GM21390 (cell line): ENCODE measurements around the gene PRKCH.

Experiments used
- ATAC-seq: cut with Tn5 transposase; IDR thresholded peaks from one replicate; pipeline ENCODE4 v1.9.1; 2021; ENCODE audit not compliant: unreplicated experiment

PRKCH gene

GRCh38 chr14:61321385-61322010, at the start of gene PRKCH:
Gene PRKCH, plus strand, starts transcription at chr14:61321579. Its CDS starts 523 bp downstream, at chr14:61322102.
- ATAC-seq, result peak; percentile 67

- ATAC-seq, result no peak
Measured at GRCh38 chr14:61277232-61277631, 44.1 kb upstream of the PRKCH start.

DNA sequence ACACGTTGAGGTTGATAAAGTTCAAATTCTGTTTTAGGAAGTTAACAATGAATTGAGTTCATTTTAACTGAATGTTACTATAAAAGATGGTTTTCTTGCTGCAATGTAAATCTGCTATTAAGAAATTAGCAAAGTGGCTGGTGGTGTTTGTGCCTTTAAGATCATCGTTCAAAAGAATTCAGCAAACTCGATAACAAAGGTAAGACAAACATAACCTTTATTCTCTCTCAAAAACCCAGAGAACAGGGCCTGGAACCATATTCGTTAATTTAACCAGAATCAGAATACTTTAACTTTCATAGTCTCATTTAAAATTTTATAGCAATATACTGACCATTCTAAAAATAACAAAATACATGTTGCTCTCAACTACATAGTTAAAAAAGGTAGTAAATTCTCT, 43.6 kb upstream of the PRKCH start:
- ATAC-seq, result no peak

DNA sequence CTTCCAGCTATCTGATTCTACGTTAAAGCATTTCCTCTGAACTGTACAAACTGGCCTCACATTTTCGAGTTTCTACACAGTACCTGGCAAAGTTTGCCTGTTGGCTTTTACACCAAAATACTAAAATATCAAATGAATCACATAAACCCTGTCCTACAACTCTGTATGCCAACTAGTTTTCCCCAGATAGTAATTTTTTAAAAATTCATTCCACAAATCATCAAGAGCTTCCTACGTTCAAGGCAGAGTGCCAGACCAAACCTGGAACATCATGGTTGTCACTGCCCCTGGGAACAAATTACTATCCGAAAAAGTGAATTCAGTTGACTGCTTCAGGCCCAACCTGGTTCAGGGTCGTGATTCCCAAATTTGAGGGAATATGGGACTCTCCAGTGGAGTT, 42.3 kb upstream of the PRKCH start:
- no peak for ATAC-seq

- no peak for ATAC-seq
Measured at GRCh38 chr14:61280092-61280525, 41.3 kb upstream of the PRKCH start.

DNA sequence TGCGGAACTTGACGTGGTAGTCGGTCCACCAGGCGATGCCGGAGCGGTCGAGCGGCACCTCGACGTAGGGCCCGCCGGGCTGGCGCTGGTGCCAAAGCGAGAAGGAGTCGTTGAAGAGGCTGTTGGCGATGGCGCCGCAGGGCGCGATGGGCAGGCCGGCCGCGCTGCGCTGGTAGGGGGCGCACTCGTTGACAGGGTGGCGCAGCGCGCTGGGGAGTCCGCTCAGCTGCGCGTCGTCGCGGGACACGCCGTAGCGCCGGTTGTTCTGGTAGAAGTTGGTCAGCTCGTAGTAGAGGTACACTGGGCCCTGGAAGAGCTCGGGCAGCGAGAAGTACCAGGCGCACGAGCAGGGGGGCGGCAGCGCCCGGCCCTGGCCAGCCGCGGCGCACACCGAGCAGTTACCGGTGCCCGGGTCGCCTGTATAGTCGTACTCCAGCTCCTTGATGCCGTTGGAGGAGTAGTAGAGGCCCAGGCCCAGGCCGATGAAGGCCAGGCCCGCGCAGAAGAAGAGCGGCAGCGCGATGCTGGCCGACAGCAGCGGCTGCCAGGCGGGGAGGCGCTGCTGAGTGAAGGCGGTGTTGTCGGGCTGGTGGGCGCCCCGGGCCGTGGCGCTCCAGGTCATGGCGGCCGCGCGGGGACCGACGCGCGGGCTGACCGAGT, 40.7 kb upstream of the PRKCH start:
- peak; percentile 61 for ATAC-seq

DNA sequence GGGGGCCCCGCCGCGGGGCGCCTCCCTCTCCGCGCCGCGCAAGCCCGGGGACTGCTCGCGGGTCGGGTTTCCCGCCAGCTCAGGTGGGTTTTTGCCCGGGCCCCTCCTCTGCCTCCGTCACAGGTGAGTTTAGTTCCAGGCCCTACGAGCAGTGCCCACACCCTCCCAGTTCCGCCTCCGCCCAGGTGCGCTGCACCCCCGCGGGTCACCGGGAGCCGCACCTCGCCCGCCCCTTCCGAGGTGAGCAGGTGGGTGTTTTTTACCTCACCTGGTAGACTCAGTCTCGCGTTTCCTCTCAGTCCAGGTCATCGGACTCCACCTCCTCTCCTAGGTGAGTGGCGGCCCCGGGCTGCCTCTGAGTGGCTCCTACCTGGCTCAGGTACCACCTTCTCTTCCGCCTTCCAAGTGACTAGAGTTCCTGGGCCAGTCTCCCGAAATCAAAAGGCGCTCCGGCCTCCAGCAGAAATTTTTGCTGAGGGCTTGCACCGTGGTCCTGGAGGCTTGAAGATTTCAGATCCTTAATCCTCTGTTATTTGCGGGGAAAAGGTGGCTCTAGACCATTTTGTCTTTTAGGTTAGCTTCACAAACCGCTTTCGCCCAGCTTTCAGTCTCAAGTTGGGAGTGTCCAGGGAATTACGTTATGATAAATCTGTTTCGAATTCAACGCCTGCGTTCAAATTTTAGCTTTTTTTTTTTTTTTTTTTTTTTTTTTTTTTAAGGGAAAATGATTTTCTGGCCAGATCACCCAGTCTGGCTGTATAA, 40.0 kb upstream of the PRKCH start, which contains the start of gene TMEM30B:
Gene TMEM30B (minus strand): TSS at position 153 of the 762 bp plus-strand sequence. CDS start 191 bp downstream, outside the sequence.
- ATAC-seq, result no peak

DNA sequence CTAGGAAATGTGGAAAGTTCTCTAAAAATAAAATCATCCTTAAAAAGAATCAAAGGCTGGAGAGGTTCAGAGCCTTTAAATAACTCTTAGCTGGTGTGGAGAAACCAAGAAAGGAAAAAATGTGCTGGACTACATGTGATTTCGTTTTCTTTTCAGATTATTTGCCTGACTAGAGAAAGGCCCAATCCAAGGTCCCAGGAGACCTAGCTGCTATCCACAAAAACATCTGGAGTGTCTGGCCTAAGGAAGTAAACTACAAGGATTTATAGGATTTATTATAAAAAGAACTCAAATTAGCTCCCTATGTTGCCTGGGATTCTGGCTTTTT, 39.5 kb upstream of the PRKCH start:
- ATAC-seq, result no peak

DNA sequence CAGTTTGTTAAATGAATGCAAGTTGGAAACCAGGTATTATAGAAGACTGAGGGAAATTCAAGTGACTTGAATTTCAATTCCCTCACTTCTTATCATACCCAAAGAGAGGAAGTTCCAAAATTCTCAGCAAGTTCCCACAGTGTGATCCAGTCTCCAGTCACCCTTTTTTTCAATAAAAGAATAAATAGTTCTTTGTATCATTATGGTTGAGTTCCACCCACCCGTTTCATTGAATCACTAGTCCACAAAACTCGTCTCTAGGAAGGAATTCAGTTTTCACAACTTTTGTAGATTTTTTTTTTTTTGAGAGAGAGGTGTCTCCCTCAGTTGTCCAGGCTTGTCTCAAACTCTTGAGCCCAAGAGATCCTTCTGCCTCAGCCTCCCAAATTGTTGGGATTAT, 38.6 kb upstream of the PRKCH start:
- no peak for ATAC-seq

DNA sequence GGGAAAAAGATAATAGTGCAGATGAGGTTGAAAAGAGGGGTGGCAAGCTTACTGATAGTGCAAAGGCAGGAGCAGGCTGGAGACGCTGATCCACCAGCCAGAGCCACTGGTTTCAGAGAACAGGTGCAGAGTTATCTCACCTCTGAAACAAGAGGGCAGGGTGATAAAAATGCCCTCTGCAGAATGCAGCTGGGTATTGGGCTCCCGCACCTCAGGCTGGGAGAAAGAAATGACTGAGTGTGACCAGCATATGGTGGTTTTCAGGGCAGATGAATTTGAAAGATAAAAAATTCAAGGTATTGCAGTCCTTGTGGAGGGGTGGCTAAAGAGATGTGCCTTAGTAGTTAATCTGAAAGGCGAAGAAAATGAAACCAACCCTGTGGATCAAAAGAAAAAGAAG, 37.4 kb upstream of the PRKCH start:
- ATAC-seq, result no peak

- ATAC-seq, result no peak
Measured at GRCh38 chr14:61285364-61285763, 36.0 kb upstream of the PRKCH start.

DNA sequence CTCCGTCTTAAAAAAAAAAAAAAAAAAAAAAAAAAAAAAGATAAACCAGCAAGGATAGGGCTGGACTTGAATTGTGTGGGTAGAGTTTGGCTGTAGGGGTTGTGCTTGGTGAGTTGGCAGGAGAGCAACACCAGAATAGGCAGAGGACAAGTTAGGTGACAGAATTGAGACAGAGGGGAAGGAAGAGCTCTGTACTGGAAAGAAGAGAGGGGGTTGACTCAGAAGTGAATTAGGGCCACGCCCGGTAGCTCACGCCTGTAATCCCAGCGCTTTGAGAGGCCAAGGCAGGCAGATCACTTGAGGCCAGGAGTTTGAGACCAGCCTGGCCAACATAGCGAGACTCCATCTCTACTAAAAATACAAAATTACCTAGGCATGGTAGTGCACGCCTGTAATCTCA, 34.2 kb upstream of the PRKCH start:
- no peak for ATAC-seq

- ATAC-seq, result no peak
Measured at GRCh38 chr14:61288228-61288627, 33.2 kb upstream of the PRKCH start.

GRCh38 chr14:61288720-61289119, 32.7 kb upstream of the PRKCH start:
- ATAC-seq, result no peak

GRCh38 chr14:61290701-61291100, 30.7 kb upstream of the PRKCH start:
- ATAC-seq, result no peak

DNA sequence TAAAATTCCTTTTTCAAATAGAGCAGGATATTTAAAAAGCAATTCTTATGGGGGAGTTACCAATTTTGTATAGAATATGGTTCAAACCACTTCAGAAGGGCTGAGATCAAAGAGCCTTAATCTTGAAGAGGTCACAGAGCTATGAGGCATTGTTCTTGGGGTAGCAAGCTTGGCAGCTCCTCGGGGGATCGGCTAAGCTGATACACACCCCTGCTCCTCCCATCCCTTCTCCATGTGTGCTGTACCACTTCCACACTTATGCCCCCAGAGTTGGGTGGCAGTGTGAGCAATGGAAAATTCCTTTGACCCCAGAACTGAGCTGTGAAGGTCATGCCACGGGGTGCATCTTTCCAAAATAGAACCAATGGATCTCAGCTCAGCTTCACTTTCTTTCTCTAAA, 25.2 kb upstream of the PRKCH start:
- ATAC-seq, result no peak

DNA sequence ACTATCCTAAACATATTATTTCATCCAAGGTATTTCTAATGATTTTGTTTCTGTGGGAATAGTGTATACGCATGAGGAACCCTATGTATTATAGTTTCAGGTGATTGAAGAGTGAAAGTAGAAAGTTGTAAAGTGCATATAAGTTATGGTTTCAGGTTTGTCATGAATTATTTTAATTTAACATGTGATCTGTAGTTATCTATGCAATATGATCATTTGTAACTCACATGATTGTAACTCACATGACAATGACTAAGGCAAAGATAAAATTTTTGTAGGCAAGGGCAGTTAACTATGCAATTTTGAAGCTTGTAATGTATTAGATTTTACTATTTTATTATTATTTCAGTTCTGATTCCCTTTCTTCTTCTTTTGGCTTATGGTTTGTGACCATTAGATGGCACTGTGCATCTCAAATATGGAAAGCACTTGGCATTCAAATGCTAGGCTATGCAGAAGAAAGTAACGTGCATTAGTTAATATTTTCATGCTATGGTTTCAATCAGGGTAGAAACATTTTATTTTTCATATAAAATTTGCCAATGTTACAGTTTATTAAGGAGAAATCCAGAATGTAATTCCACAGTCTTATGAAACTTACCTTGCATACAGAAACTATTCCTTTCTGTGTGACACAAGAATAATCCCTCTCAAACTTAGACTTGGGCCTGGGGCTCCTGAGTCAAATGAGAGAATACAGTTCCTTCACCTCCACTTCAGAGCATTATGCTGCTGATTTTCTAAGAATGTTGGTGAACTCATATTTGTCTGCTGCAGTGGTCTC, 24.5 kb upstream of the PRKCH start:
- no peak for ATAC-seq

DNA sequence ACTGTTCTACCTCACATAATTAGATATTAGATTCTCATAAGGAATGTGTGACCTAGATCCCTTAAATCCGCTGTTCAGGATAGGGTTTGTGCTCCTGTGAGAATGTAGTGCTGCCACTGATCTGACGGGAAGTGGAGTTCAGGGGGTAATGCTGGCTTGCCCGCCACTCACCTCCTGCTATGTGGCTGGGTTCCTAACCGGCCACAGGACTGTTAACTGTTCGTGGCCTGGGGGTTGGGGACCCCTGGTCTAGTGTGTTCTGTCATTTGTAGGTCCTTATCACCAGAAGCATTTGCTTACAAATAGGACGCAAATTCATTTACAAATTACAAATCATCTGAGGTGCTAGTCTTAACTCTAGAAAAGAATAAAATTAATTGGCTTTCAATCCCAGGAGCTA, 23.8 kb upstream of the PRKCH start:
- no peak for ATAC-seq

DNA sequence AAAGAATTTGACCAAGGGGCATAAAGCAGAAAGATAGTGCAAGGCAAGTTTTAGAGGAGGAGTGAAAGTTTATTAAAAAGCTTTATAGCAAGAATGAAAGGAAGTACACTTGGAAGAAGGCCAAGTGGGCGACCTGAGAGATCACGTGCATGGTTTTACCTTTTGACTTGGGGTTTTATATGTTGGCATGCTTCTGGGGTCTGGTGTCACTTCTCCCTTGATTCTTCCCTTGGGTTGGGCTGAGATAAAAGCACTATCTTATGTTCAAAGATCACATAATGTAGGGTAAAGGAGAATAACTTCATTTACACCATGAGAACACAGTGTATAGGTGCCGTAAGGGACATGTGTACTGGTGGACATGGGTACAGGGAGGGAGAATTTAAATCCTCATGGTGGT, 22.6 kb upstream of the PRKCH start:
- no peak for ATAC-seq

DNA sequence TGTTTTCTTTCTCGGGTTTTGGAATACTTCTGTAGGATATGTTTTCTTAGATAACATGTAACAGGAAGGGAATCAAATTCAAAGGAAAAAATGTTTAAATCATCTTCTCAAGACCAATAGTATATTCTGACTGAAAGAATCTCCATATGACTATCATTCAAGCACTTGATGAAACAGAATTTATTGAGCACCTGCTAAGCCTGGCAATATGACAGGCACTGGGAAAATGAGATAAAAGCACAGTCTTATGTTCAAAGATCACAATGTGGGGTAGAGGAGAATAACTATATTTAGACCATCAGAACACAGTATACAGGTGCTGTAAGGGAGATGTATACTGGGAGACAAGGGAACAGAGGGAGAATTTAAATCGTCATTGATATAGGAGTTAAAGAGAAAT, 21.2 kb upstream of the PRKCH start:
- no peak for ATAC-seq

DNA sequence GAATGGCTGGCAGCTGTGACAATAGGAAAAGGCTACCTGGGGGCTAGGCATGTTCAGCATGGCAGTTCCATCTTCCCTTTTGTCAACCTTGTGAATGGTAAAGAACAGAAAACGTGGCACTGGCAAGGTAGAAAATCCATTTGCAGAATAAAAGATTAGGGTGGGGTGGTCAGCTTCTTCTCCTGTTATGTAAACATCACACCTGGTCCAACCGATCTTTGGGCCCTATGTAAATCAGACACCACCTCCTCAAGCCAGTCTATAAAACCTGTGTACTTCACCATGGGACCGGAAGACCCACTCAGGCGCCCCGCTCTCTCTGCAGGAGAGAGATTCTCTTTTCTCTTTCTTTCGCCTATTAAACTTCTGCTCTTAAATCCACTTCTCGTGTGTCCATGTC, 20.6 kb upstream of the PRKCH start:
- no peak for ATAC-seq
